ENCODE measurements around the gene POSTN. TPM values are rescaled to one million over a fixed set of nuclear protein-coding genes. Genes with fewer than 3 reads are reported as not detected.

The POSTN gene
- polyA plus RNA-seq, 2 of the 4 experiments (the other 2 are of a cell fraction): 0.04 TPM; not detected in 1

GRCh38 chr13:37613236-37613635, 14.7 kb upstream of the POSTN start:
- DNase-seq (ENCODE audit: low read depth in 1 of 2, low spot score in 1 of 2): no peak
- ChIA-PET CTCF (no interaction called here), POLR2A (no interaction called here)
- no peak for ATAC-seq
- Histone ChIP-seq H3K27ac (no peak overlapping the region), H3K4me3 (no peak overlapping the region), H3K4me1 (peaks cover 22% of the 10 kb centered on the region), H3K4me2 (no peak overlapping the region), H3K9me3 (no peaks in the 10 kb centered on the region)
- no peak for FAIRE-seq
- TF ChIP-seq PHF8 (IDR thresholded peaks at IDR 0.05; ENCODE audit: borderline replicate concordance, low read depth) (no peak), RCOR1 (IDR thresholded peaks at IDR 0.05; ENCODE audit: low read depth, low read length) (no peak), EP300 (IDR thresholded peaks at IDR 0.05) (no peak), HOXA7 (CRISPR knock-in tag; IDR thresholded peaks at IDR 0.05) (no peak)
- 62% methylated on average over 3 of the region's 3 CpGs for WGBS (ENCODE audit: missing lambda C conversion rate)

GRCh38 chr13:37608750-37609339, 10.3 kb upstream of the POSTN start:
- POLR2A ChIA-PET: no interaction called here
- no peak for ATAC-seq
- 6% methylated on average over 1 of the region's 1 CpG for WGBS (ENCODE audit: missing lambda C conversion rate)
- Histone ChIP-seq H3K4me1 (no peaks in the 10 kb centered on the region), H3K4me2 (no peak overlapping the region), H3K9me3 (no peaks in the 10 kb centered on the region), H3K4me3 (no peak overlapping the region), H3K27ac (no peak overlapping the region)
- DNase-seq (ENCODE audit: low read depth in 1 of 2, low spot score in 1 of 2): no peak
- TF ChIP-seq JUN (IDR thresholded peaks at IDR 0.05): no peak
- TF ChIP-seq RARB (CRISPR knock-in tag; IDR thresholded peaks at IDR 0.05): no peak
- no peak for TF ChIP-seq CHD2 (IDR thresholded peaks at IDR 0.05; ENCODE audit: low read length, partially characterized antibody)
- no peak for TF ChIP-seq NPAS2 (CRISPR knock-in tag; IDR thresholded peaks at IDR 0.05; ENCODE audit: borderline replicate concordance)
- TF ChIP-seq, protein P1, sequence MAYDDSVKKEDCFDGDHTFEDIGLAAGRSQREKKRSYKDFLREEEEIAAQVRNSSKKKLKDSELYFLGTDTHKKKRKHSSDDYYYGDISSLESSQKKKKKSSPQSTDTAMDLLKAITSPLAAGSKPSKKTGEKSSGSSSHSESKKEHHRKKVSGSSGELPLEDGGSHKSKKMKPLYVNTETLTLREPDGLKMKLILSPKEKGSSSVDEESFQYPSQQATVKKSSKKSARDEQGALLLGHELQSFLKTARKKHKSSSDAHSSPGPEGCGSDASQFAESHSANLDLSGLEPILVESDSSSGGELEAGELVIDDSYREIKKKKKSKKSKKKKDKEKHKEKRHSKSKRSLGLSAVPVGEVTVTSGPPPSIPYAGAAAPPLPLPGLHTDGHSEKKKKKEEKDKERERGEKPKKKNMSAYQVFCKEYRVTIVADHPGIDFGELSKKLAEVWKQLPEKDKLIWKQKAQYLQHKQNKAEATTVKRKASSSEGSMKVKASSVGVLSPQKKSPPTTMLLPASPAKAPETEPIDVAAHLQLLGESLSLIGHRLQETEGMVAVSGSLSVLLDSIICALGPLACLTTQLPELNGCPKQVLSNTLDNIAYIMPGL (CRISPR knock-in tag; IDR thresholded peaks at IDR 0.05; ENCODE audit: borderline replicate concordance): no peak
- no peak for TF ChIP-seq BHLHE40 (IDR thresholded peaks at IDR 0.05; ENCODE audit: low read depth, low read length)
- TF ChIP-seq FOXS1 (CRISPR knock-in tag; IDR thresholded peaks at IDR 0.05): no peak
- TF ChIP-seq SMC3 (IDR thresholded peaks at IDR 0.05): 0 out of 3 replicates have a peak, but pooled peaks have one; percentile 10
- no peak for TF ChIP-seq FOSB (CRISPR knock-in tag; IDR thresholded peaks at IDR 0.05)
- TF ChIP-seq CTCF (IDR thresholded peaks at IDR 0.05): peak; percentile 19; the same call in 1 of the 3 replicates
- no peak for TF ChIP-seq MAX (IDR thresholded peaks at IDR 0.05)
- TF ChIP-seq KDM1A (IDR thresholded peaks at IDR 0.05; ENCODE audit: low read depth): no peak
- TF ChIP-seq EP300 (IDR thresholded peaks at IDR 0.05): no peak
- TF ChIP-seq HOXB13 (CRISPR knock-in tag; IDR thresholded peaks at IDR 0.05; ENCODE audit: low read depth): no peak
- TF ChIP-seq SREBF2 (IDR thresholded peaks at IDR 0.05): no peak
- CTCF ChIA-PET: interaction anchor here (0.9 to 1.1 kb wide), 2 partner anchors 13 to 19 kb away, joined by 3 read pairs; no protein-coding TSS in a partner anchor
- FAIRE-seq: no peak

GRCh38 chr13:37602733-37603381, 4.3 kb upstream of the POSTN start:
- TF ChIP-seq HOXB5 (CRISPR knock-in tag; IDR thresholded peaks at IDR 0.05) (no peak), CTCF (IDR thresholded peaks at IDR 0.05) (peak; percentile 48), RAD21 (conservative IDR thresholded peaks at IDR 0.05 in 1 of 2, IDR thresholded peaks at IDR 0.05 in 1 of 2) (peak; percentile 41 to 46), SMC3 (IDR thresholded peaks at IDR 0.05) (peak; percentile 42)
- Histone ChIP-seq H3K4me3 (no peak overlapping the region), H3K4me2 (no peak overlapping the region), H3K4me1 (no peaks in the 10 kb centered on the region), H3K27ac (no peak overlapping the region), H3K9me3 (no peaks in the 10 kb centered on the region)
- ChIA-PET CTCF (interaction anchor here (0.6 to 2.2 kb wide), 3 partner anchors 14 to 533 kb away, joined by 3 to 8 read pairs (median 4); no protein-coding TSS in a partner anchor), POLR2A (no interaction called here)
- WGBS (ENCODE audit: missing lambda C conversion rate): 21% methylated on average over 5 of the region's 5 CpGs
- DNase-seq (ENCODE audit: low read depth in 1 of 2, low spot score in 1 of 2) (no peak), FAIRE-seq (no peak), ATAC-seq (no peak)
